Umbilical cord (tissue), 2 donors: ENCODE data around the gene SPTBN2. TPM values are rescaled to one million over a fixed set of nuclear protein-coding genes. Genes with fewer than 3 reads are reported as not detected.

Experiments
- DNase-seq: peaks from one replicate; pipeline ENCODE4 v3.0.0-alpha.2; 2015; ENCODE audit warnings: low spot score
- total RNA-seq: library from RNA; depleted of rRNA; stranded (reverse); fragments of >200 nt; gene quantifications from one replicate; pipeline ENCODE4 v1.2.3, GENCODE V29; 2014; ENCODE audit warnings: low replicate concordance; ENCODE audit not compliant: insufficient read depth

SPTBN2 gene
- total RNA-seq, 1 donor from 2014 or later, result 46.5 TPM

GRCh38 chr11:66704659-66705360 lies 24.2 kb downstream of the SPTBN2 start:
- no peak for DNase-seq

- DNase-seq, result no peak
Measured at GRCh38 chr11:66701432-66702240, 27.4 kb downstream of the SPTBN2 start.

- no peak for DNase-seq
Measured at GRCh38 chr11:66700742-66701141, 28.3 kb downstream of the SPTBN2 start.

GRCh38 chr11:66700337-66700736 lies 28.7 kb downstream of the SPTBN2 start:
- DNase-seq, result no peak

- no peak for DNase-seq
Measured at GRCh38 chr11:66698491-66698890, 30.5 kb downstream of the SPTBN2 start.

- no peak for DNase-seq
Measured at GRCh38 chr11:66697988-66698387, 31.0 kb downstream of the SPTBN2 start.

- DNase-seq, result no peak
Measured at GRCh38 chr11:66696146-66696545, 32.9 kb downstream of the SPTBN2 start.

GRCh38 chr11:66694732-66695207 lies 34.2 kb downstream of the SPTBN2 start:
- DNase-seq, result peak; percentile 85

- no peak for DNase-seq
Measured at GRCh38 chr11:66694056-66694410, 35.0 kb downstream of the SPTBN2 start.

GRCh38 chr11:66693356-66694055 lies 35.5 kb downstream of the SPTBN2 start:
- DNase-seq, result no peak

GRCh38 chr11:66692871-66693331 lies 36.1 kb downstream of the SPTBN2 start:
- no peak for DNase-seq

- no peak for DNase-seq
Measured at GRCh38 chr11:66692446-66692845, 36.6 kb downstream of the SPTBN2 start.

GRCh38 chr11:66691311-66691980 lies 37.6 kb downstream of the SPTBN2 start:
- DNase-seq, result no peak

- DNase-seq, result no peak
Measured at GRCh38 chr11:66689661-66690590, 39.1 kb downstream of the SPTBN2 start.

GRCh38 chr11:66688561-66689534 lies 40.2 kb downstream of the SPTBN2 start:
- DNase-seq, result no peak

- DNase-seq, result no peak
Measured at GRCh38 chr11:66687831-66688281, 41.2 kb downstream of the SPTBN2 start.

GRCh38 chr11:66686801-66687750 lies 41.9 kb downstream of the SPTBN2 start:
- no peak for DNase-seq
